HG03159 (cell line): ENCODE results near the gene IRAK3.

ENCODE experiments used
- ATAC-seq: cut with Tn5 transposase; IDR thresholded peaks from one replicate; pipeline ENCODE4 v1.9.1; 2021; ENCODE audit warnings: mild to moderate bottlenecking, moderate library complexity; ENCODE audit not compliant: unreplicated experiment

Gene IRAK3

GRCh38 chr12:66188584-66189485 is at the start of gene IRAK3:
Gene IRAK3 (plus strand): TSS chr12:66189214. CDS start chr12:66189300, 86 bp downstream.
- ATAC-seq, result peak; percentile 62

GRCh38 chr12:66139328-66139727 is 49.7 kb upstream of the IRAK3 start:
- no peak for ATAC-seq

GRCh38 chr12:66140731-66141130 is 48.3 kb upstream of the IRAK3 start:
- no peak for ATAC-seq

GRCh38 chr12:66141299-66141698 is 47.7 kb upstream of the IRAK3 start:
- no peak for ATAC-seq

- ATAC-seq, result no peak
Observed at GRCh38 chr12:66142826-66143225, 46.2 kb upstream of the IRAK3 start.

GRCh38 chr12:66143868-66144267 is 45.1 kb upstream of the IRAK3 start:
- no peak for ATAC-seq

GRCh38 chr12:66144791-66145754 is 43.9 kb upstream of the IRAK3 start:
- no peak for ATAC-seq

GRCh38 chr12:66149702-66150398 is 39.2 kb upstream of the IRAK3 start:
- no peak for ATAC-seq

- no peak for ATAC-seq
Observed at GRCh38 chr12:66152732-66153131, 36.3 kb upstream of the IRAK3 start.

- ATAC-seq, result no peak
Observed at GRCh38 chr12:66154776-66155175, 34.2 kb upstream of the IRAK3 start.

- no peak for ATAC-seq
Observed at GRCh38 chr12:66156654-66157053, 32.4 kb upstream of the IRAK3 start.

- ATAC-seq, result no peak
Observed at GRCh38 chr12:66159123-66159522, 29.9 kb upstream of the IRAK3 start.

- no peak for ATAC-seq
Observed at GRCh38 chr12:66160704-66161103, 28.3 kb upstream of the IRAK3 start.

- no peak for ATAC-seq
Observed at GRCh38 chr12:66162701-66163100, 26.3 kb upstream of the IRAK3 start.

- ATAC-seq, result no peak
Observed at GRCh38 chr12:66163289-66163688, 25.7 kb upstream of the IRAK3 start.

- ATAC-seq, result no peak
Observed at GRCh38 chr12:66164349-66164821, 24.6 kb upstream of the IRAK3 start.

- no peak for ATAC-seq
Observed at GRCh38 chr12:66165141-66165540, 23.9 kb upstream of the IRAK3 start.

- ATAC-seq, result no peak
Observed at GRCh38 chr12:66166561-66166960, 22.5 kb upstream of the IRAK3 start.

GRCh38 chr12:66168410-66168809 is 20.6 kb upstream of the IRAK3 start:
- ATAC-seq, result no peak

GRCh38 chr12:66169221-66170170 is 19.5 kb upstream of the IRAK3 start, which contains the start of gene TMBIM4:
Gene TMBIM4 (minus strand): TSS chr12:66169996. CDS start chr12:66169951, 45 bp downstream.
- peak; percentile 86 for ATAC-seq
